Activated CD4-positive, alpha-beta T cell treated with anti-CD3 and anti-CD28 coated beads for 36 hours (primary cell): Measurements from ENCODE around the gene GPR65. TPM values are rescaled to one million over a fixed set of nuclear protein-coding genes. Genes with fewer than 3 reads are reported as not detected.
A peak's percentile ranks its signal among the peaks of the same experiment; 100 is the strongest.

Experiments used
- ATAC-seq: fragments of 200-7000 bp; cut with Tn5 transposase; one replicate; pipeline ENCODE4 v1.10.0; 2021; ENCODE audit warnings: mild to moderate bottlenecking, moderate library complexity
- CTCF ChIA-PET: fragments of 350-600 bp; sonication (Branson Sonifier 250); formaldehyde crosslinking; loops from one replicate; lab custom pipeline; 2021; ENCODE audit warnings: antibody characterized with exemption; lab: Charles Lee
- POLR2A ChIA-PET: fragments of 350-600 bp; sonication (Branson Sonifier 250); formaldehyde crosslinking; loops from one replicate; lab custom pipeline; 2021; ENCODE audit warnings: antibody characterized with exemption, inconsistent platforms; lab: Charles Lee
- DNase-seq: peaks from one replicate; pipeline ENCODE4 v3.0.0-alpha.2; 2020
- H3K27ac Mint-ChIP-seq: one replicate; pipeline ENCODE4 v1.8.0; 2021; ENCODE audit warnings: mixed read lengths
- H3K27me3 Mint-ChIP-seq: one replicate; pipeline ENCODE4 v1.8.0; 2021; ENCODE audit warnings: mixed read lengths
- H3K36me3 Mint-ChIP-seq: one replicate; pipeline ENCODE4 v1.8.0; 2021; ENCODE audit warnings: low read depth, mixed read lengths
- H3K4me1 Mint-ChIP-seq: one replicate; pipeline ENCODE4 v1.8.0; 2021; ENCODE audit warnings: mixed read lengths
- H3K4me3 Mint-ChIP-seq: one replicate; pipeline ENCODE4 v1.8.0; 2021; ENCODE audit warnings: mild to moderate bottlenecking, moderate library complexity, mixed read lengths
- H3K9me3 Mint-ChIP-seq: one replicate; pipeline ENCODE4 v1.8.0; 2021; ENCODE audit warnings: low read depth, mixed read lengths
- intact Hi-C, 2 experiments: fragments of 100-400 bp; cut with DNase I in 1 of 2; cut with micrococcal nuclease in 1 of 2; formaldehyde crosslinking; loops; one replicate each; pipeline versions ENCODE4 v1.14.2 to v1.15.1; 2022 to 2024; cut with DNase I, micrococcal nuclease
- total RNA-seq, 2 experiments: library from RNA; stranded (reverse); gene quantifications; one replicate each; pipeline ENCODE4 v1.2.3, GENCODE V29; 2021

The GPR65 gene, protein sequence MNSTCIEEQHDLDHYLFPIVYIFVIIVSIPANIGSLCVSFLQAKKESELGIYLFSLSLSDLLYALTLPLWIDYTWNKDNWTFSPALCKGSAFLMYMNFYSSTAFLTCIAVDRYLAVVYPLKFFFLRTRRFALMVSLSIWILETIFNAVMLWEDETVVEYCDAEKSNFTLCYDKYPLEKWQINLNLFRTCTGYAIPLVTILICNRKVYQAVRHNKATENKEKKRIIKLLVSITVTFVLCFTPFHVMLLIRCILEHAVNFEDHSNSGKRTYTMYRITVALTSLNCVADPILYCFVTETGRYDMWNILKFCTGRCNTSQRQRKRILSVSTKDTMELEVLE
- 10 to 100 TPM; 13.7 to 14.0 TPM for total RNA-seq

DNA sequence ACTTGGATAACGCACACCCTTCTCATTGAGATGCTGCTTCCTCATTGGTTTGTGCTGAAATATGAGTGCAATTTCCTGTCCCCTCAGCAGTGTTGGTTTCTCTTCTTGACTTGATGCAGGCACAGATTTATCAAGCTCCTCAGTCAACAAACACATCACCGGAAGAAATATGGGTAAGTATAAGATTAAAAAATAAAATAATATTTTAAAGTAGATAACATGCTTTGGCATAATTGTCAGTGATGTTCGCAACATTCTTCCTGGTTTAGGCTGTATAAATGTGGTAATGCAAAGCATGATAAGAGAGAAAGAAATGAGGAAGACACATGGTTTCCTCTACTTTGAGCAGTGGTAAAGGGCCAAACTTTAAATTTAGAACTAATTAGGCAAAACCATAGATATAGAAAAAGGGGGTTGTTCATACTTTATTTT, at the start of gene GPR65:
GPR65 (plus strand) TSS at position 86 of the 432 bp plus-strand sequence. CDS start 5,713 bp downstream, outside the sequence.
- ChIA-PET POLR2A (interaction anchor here (0.6 to 3.0 kb wide), 3 partner anchors 10 to 13 kb away, joined by 3 to 14 read pairs (median 4); partner anchors contain the start of gene GALC), CTCF (interaction anchor here (1.0 to 1.4 kb wide), 5 partner anchors 10 to 164 kb away, joined by 3 to 9 read pairs (median 3); no protein-coding TSS in a partner anchor)
- DNase-seq: peak; percentile 55
- Mint-ChIP-seq H3K27me3 (no peaks in the 10 kb centered on the region), H3K4me3 (peak within 1 kb of the TSS; percentile 82), H3K27ac (peak within 1 kb of the TSS; percentile 92), H3K9me3 (peaks cover 3% of the 10 kb centered on the region), H3K4me1 (peaks cover 53% of the 10 kb centered on the region), H3K36me3 (peaks cover 34% of the 10 kb centered on the region)
- intact Hi-C loops: loop anchor here (5.0 to 10.0 kb wide), 8 partner anchors 42 to 1952 kb away; partner anchors contain the start of genes ZC3H14 (in 2 of the 2), EML5 (in 1 of the 2) and TDP1 (in 1 of the 2)
- ATAC-seq: peak; percentile 70

DNA sequence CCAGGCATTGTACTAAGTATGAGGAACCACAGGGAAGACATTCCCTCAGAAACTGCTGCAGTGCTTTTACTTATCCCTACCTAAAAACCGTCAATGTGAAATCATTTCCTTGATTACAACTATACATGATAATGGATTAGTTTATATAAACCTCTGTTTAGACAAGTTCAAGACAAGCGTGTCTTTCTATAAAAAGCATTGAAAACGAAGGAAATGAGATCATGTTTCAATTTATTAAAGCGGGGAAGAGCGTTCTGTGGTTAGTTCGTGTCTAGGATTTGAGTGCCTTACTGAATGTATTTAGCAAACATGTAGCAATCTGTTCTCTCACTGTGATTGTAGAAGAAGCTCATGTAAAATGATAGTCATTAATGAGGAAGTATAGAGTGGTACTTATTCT, 49.4 kb upstream of the GPR65 start:
- DNase-seq: no peak
- intact Hi-C loops: no loop called here
- no peak for ATAC-seq
- Mint-ChIP-seq H3K27ac (no peak overlapping the region), H3K27me3 (no peaks in the 10 kb centered on the region), H3K4me3 (no peak overlapping the region), H3K36me3 (peaks cover 16% of the 10 kb centered on the region), H3K4me1 (peaks cover 24% of the 10 kb centered on the region), H3K9me3 (no peaks in the 10 kb centered on the region)
- ChIA-PET CTCF (interaction anchor here (1.0 to 1.3 kb wide), 2 partner anchors 8 to 10 kb away, joined by 3 to 6 read pairs; no protein-coding TSS in a partner anchor), POLR2A (no interaction called here)

DNA sequence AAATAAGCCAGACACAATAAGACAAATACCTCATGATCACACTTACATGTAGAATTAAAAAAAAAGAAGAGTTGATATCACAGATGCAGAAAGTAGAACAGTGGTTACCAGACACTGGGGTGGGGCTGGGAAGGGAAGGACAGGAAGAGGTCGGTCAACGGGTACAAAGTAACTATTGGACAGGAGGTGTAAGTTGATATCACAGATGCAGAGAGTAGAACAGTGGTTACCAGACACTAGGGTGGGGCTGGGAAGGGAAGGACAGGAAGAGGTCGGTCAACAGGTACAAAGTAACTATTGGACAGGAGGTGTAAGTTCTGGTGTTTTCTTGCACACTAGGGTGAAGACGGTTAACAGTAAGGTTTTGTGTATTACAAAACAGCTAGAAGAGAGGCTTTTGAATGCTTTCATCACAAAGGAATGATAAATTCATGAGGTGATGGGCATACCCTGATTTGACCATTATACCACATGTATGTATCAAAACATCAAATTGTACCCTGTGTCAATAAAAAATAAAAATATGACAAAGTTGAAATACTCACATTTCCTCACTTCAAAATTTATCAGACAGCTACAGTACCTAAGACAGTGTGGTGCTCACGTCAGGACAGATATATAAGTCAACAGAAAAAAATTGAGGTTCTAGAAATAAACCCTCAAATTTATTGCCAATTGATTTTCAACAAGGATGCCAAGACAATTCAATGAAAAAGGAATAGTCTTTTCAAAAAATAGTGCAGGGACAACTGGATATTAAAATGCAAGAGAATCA, 44.7 kb upstream of the GPR65 start:
- ATAC-seq (no peak), DNase-seq (no peak)
- Mint-ChIP-seq H3K4me1 (peaks cover 4% of the 10 kb centered on the region), H3K27me3 (no peaks in the 10 kb centered on the region), H3K4me3 (no peak overlapping the region), H3K9me3 (no peaks in the 10 kb centered on the region), H3K36me3 (peaks cover 33% of the 10 kb centered on the region), H3K27ac (no peak overlapping the region)
- ChIA-PET POLR2A (no interaction called here), CTCF (no interaction called here)
- intact Hi-C loops: no loop called here

DNA sequence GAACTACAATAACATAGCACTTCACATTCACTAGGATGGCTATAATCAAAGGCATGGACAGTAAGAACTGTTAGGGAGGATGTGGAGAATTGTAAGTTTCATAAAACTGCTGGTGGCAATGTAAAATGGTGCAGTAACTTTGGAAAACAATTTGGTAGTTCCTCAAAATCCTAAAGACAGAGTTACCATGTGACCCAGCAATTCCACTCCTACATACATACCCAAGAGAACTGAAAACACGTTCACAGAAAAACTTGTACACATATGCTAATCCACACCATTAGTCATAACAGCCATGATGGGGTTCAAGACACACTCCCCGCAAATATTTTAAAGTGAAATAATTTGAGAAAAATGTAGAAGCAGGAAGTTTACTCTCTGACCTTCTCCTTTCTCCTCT, 43.7 kb upstream of the GPR65 start:
- DNase-seq (no peak), ATAC-seq (no peak)
- H3K36me3 Mint-ChIP-seq: peaks cover 40% of the 10 kb centered on the region
- H3K27ac Mint-ChIP-seq: no peak overlapping the region
- H3K4me3 Mint-ChIP-seq: no peak overlapping the region
- H3K4me1 Mint-ChIP-seq: peaks cover 4% of the 10 kb centered on the region
- POLR2A ChIA-PET: no interaction called here
- CTCF ChIA-PET: no interaction called here
- no peaks in the 10 kb centered on the region for H3K9me3 Mint-ChIP-seq
- intact Hi-C loops: no loop called here
- H3K27me3 Mint-ChIP-seq: no peaks in the 10 kb centered on the region

DNA sequence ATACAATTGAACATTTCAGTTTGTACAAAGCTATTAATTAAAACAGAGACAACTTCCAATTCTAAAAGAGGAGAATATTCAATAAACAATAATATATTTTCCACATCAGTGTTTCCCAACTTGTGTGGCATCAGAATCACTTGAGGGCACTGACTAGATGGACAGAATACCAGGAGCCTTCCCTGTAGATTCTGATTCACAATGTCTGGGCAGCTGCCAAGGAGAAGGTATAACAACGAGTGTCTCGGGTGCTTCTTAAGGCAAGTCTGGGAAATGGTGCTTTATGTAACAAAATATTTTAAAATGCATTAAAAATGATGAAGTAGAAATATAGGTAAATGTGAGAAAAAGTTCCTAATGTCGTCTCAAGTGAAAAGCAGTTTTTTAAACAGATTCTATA, 38.1 kb upstream of the GPR65 start:
- Mint-ChIP-seq H3K9me3 (no peaks in the 10 kb centered on the region), H3K27me3 (no peaks in the 10 kb centered on the region), H3K4me3 (no peak overlapping the region), H3K4me1 (no peaks in the 10 kb centered on the region), H3K27ac (no peak overlapping the region), H3K36me3 (peaks cover 20% of the 10 kb centered on the region)
- ChIA-PET POLR2A (no interaction called here), CTCF (no interaction called here)
- DNase-seq (no peak), ATAC-seq (no peak)
- intact Hi-C loops: no loop called here

DNA sequence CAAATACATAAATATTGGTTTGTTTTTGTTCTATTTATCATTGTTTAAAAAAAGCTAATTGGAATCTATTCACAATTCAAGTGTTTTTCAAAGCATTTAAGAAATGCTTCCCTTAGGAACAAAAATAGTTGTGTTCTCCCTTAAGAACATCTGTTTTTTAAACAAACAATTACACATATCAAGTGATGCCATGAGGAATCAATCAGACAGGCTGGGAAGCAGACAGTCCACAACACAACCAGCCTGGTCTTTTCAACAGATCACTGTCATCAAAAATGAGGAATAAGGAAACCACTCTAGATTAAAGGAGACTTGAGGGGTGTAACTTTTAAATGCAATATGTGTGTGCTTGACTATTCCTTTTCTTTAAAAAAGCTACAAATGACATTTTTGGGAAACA, 37.4 kb upstream of the GPR65 start:
- CTCF ChIA-PET: interaction anchor here (1.0 kb wide), 1 partner anchor 22 kb away, joined by 3 read pairs; no protein-coding TSS in a partner anchor
- peaks cover 16% of the 10 kb centered on the region for H3K36me3 Mint-ChIP-seq
- H3K9me3 Mint-ChIP-seq: no peaks in the 10 kb centered on the region
- no peaks in the 10 kb centered on the region for H3K4me1 Mint-ChIP-seq
- POLR2A ChIA-PET: no interaction called here
- no peak overlapping the region for H3K27ac Mint-ChIP-seq
- H3K4me3 Mint-ChIP-seq: no peak overlapping the region
- ATAC-seq (no peak), DNase-seq (no peak)
- H3K27me3 Mint-ChIP-seq: no peaks in the 10 kb centered on the region
- intact Hi-C loops: no loop called here

DNA sequence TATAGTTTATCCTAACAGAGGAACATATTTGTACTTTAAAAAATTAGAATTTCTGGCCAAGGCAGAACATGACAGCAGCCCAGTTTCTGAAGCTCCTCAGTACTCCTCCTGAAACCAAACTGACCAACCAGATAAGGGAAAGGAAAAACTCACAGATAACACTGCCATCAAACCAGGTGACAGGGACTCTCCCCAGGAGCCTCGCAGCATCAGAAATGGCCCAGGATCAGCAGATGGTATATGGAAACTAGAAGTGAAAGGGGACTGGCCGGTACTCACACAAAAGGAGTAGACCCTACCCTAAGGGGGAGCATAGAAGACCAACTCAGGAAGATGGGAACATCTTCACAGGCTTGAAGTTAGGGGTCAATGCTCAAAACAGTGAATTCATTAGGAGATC, 33.9 kb upstream of the GPR65 start:
- Mint-ChIP-seq H3K9me3 (no peaks in the 10 kb centered on the region), H3K27me3 (no peaks in the 10 kb centered on the region), H3K36me3 (peaks cover 14% of the 10 kb centered on the region), H3K4me1 (no peaks in the 10 kb centered on the region), H3K27ac (no peak overlapping the region), H3K4me3 (no peak overlapping the region)
- intact Hi-C loops: no loop called here
- ATAC-seq (no peak), DNase-seq (no peak)
- ChIA-PET CTCF (no interaction called here), POLR2A (no interaction called here)

DNA sequence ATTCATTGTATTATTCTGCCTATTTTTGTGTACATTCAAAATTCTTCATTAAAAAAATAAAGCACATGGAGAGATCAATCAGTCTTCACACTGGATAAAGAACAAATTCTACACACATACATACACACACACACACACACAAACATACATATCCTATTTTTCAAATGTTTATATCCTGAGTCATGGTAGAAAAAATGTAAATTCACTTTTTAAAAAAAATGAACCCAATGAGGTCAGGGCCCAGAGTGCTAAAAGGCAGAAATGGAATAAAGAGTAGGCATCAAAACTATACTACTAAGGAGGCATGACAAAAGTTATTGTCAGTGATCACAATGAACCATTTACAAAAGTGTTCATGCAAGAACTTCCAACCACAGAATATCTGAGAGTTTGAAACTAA, 29.3 kb upstream of the GPR65 start:
- DNase-seq (no peak), ATAC-seq (no peak)
- Mint-ChIP-seq H3K27ac (no peak overlapping the region), H3K4me3 (no peak overlapping the region), H3K9me3 (peaks cover 2% of the 10 kb centered on the region), H3K4me1 (no peaks in the 10 kb centered on the region), H3K36me3 (peaks cover 22% of the 10 kb centered on the region), H3K27me3 (no peaks in the 10 kb centered on the region)
- CTCF ChIA-PET: interaction anchor here (0.6 kb wide), 1 partner anchor 157 kb away, joined by 3 read pairs; no protein-coding TSS in a partner anchor
- POLR2A ChIA-PET: no interaction called here
- intact Hi-C loops: no loop called here

DNA sequence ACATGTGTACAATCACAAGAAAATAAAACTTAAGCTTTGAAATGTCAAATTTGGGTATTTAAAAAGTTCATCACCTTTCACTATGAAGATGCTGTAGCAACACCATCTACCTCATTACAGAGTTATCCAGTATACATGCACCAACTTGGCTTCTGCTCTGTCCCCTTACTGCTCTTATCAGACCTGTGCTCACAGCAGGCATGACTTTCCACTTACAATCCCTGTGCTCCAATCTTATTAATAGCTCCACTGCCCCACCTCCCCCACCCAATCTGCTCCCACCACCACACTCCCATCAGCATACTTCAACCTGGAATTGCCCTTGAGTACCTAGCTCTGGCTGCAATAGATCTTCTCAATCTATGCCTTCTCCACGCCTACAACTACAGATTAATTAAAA, 25.2 kb upstream of the GPR65 start:
- Mint-ChIP-seq H3K27ac (no peak overlapping the region), H3K4me1 (no peaks in the 10 kb centered on the region), H3K27me3 (no peaks in the 10 kb centered on the region), H3K36me3 (peaks cover 24% of the 10 kb centered on the region), H3K4me3 (no peak overlapping the region), H3K9me3 (peaks cover 2% of the 10 kb centered on the region)
- CTCF ChIA-PET: no interaction called here
- no peak for DNase-seq
- intact Hi-C loops: no loop called here
- ATAC-seq: no peak
- POLR2A ChIA-PET: no interaction called here

DNA sequence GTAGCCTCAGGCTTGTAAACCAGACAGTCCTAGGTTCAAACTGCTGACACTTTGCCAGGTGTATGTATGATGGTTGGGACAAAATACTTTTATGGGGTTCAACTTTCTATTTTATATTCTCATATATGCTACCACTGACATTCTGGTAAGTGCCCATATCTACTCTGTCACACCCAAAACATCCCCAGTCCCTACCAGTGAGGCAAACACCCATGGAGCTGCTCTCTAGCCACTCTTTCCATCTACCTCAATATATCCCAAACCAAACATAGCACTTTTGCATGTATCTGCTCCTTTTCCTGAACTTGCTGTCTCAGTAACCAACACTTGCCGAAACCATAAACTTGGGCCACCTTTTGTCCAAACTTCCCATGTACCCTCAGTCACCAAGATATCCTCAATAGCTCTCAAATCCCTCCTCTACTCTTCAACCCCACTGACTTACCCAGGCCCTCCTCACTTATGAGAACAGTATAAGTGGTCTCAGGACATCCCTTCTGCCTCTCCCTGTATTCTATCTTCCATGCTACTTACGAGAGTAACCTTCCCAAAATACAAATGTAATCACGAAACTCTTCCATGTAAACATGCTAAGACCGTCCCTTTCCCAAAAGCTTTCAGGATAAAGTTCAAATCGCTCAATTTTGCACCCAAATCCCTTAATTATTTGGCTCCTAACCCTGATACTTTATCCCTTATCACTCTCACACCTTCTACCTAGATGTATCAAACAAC, 15.5 kb upstream of the GPR65 start:
- DNase-seq: no peak
- ChIA-PET POLR2A (no interaction called here), CTCF (interaction anchor here (1.2 kb wide), 1 partner anchor 25 kb away, joined by 3 read pairs; no protein-coding TSS in a partner anchor)
- H3K27me3 Mint-ChIP-seq: no peaks in the 10 kb centered on the region
- H3K27ac Mint-ChIP-seq: no peak overlapping the region
- intact Hi-C loops: no loop called here
- H3K9me3 Mint-ChIP-seq: no peaks in the 10 kb centered on the region
- no peak for ATAC-seq
- peaks cover 8% of the 10 kb centered on the region for H3K36me3 Mint-ChIP-seq
- H3K4me1 Mint-ChIP-seq: peaks cover 38% of the 10 kb centered on the region
- no peak overlapping the region for H3K4me3 Mint-ChIP-seq

DNA sequence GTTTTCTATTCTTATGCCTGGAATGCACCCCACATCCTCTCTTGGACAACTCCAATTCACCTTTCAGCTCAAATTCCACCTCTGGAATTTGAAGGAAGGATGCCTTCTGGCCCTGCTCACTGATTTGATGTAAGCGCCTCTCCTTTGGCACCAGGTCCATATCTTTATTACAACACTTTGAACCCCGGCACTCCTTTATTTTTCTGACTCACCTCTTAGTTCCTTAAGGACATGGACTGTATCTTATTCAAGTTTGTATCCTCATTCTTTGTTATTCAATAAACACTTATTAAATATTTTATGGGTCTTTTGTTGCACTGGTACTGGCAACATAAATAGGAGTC, 15.0 kb upstream of the GPR65 start:
- no peak overlapping the region for H3K4me3 Mint-ChIP-seq
- peaks cover 7% of the 10 kb centered on the region for H3K36me3 Mint-ChIP-seq
- ChIA-PET POLR2A (no interaction called here), CTCF (no interaction called here)
- H3K27ac Mint-ChIP-seq: no peak overlapping the region
- DNase-seq: no peak
- peaks cover 43% of the 10 kb centered on the region for H3K4me1 Mint-ChIP-seq
- H3K27me3 Mint-ChIP-seq: no peaks in the 10 kb centered on the region
- no peak for ATAC-seq
- intact Hi-C loops: loop anchor here in 1 of 2 experiments (5.0 to 10.0 kb wide), 3 partner anchors 395 to 802 kb away; partner anchors contain the start of genes EML5, SPATA7 and ZC3H14
- peaks cover 3% of the 10 kb centered on the region for H3K9me3 Mint-ChIP-seq
